GM12878 (cell line): ENCODE results near the gene ADAR. TPM values are rescaled to one million over a fixed set of nuclear protein-coding genes. Genes with fewer than 3 reads are reported as not detected.

Source experiments
- ATAC-seq: fragments of 200-7000 bp; cut with Tn5 transposase; 3 replicates; pipeline ENCODE4 v1.9.1; 2020; ENCODE audit warnings: mild to moderate bottlenecking, moderate library complexity
- BruUV-seq: library from RNA; stranded (reverse); fragments of 400-500 nt; replicated peaks from 2 replicates; lab custom pipeline; 2021; lab: Mats Ljungman, UMichigan
- CTCF ChIA-PET: fragments of 300-600 bp; sonication (Branson Sonifier 250); formaldehyde crosslinking; extraction: SDS; loops from one replicate; lab custom pipeline; 2021; ENCODE audit warnings: inconsistent platforms; lab: Yijun Ruan, JAX
- POLR2A ChIA-PET: fragments of 350-600 bp; formaldehyde crosslinking; extraction: SDS; loops from one replicate; lab custom pipeline; 2021; ENCODE audit warnings: inconsistent platforms; lab: Charles Lee
- RAD21 ChIA-PET: fragments of 300-600 bp; sonication (Branson Sonifier 250); formaldehyde crosslinking; loops from one replicate; lab custom pipeline; 2023; ENCODE audit warnings: antibody characterized with exemption; ENCODE audit not compliant: unreplicated experiment; lab: Charles Lee
- SMC1A ChIA-PET: fragments of 300-600 bp; sonication (Branson Sonifier 250); formaldehyde crosslinking; loops from one replicate; lab custom pipeline; 2023; ENCODE audit not compliant: unreplicated experiment, uncharacterized antibody; lab: Charles Lee
- DNase-seq: peaks from one replicate; pipeline ENCODE4 v3.0.0-alpha.2; 2011; ENCODE audit warnings: low read depth, low spot score
- FAIRE-seq: peaks from 3 replicates; lab custom pipeline; 2011; peaks lifted over from hg19 to GRCh38; lab: Jason Lieb, UNC
- H2AFZ ChIP-seq: 2 replicates; pipeline ENCODE4 v1.6.0; 2011; ENCODE audit warnings: low read depth, low read length, control low read depth; ENCODE audit not compliant: control insufficient read depth
- H3K27ac ChIP-seq: 2 replicates; pipeline ENCODE4 v1.5.1; 2011; ENCODE audit warnings: control low read depth; ENCODE audit not compliant: control insufficient read depth, insufficient read depth
- H3K27me3 ChIP-seq, 2 experiments: replicated peaks in 1 of 2; 2 replicates each; pipeline versions ENCODE4 v1.6.0 to v1.6.1; 2011; ENCODE audit warnings: low read length in 1 of 2; ENCODE audit not compliant: control insufficient read depth in 2 of 2, insufficient read depth in 2 of 2
- H3K36me3 ChIP-seq, 2 experiments: 2 replicates each; pipeline ENCODE4 v1.5.1; 2011; ENCODE audit warnings: low read length in 1 of 2; ENCODE audit not compliant: control insufficient read depth in 2 of 2, insufficient read depth in 2 of 2
- H3K4me1 ChIP-seq: 2 replicates; pipeline ENCODE4 v1.6.1; 2011; ENCODE audit warnings: mild to moderate bottlenecking, low read length, moderate library complexity, mixed read lengths; ENCODE audit not compliant: control insufficient read depth, insufficient read depth
- H3K4me2 ChIP-seq: 2 replicates; pipeline ENCODE4 v1.6.0; 2011; ENCODE audit warnings: control low read depth; ENCODE audit not compliant: control insufficient read depth, insufficient read depth
- H3K4me3 ChIP-seq: fragments of 200-600 bp; sonication (generic); 2 replicates; pipeline ENCODE4 v1.5.1; 2016
- H3K79me2 ChIP-seq: 2 replicates; pipeline ENCODE4 v1.6.0; 2011; ENCODE audit warnings: low read length; ENCODE audit not compliant: control insufficient read depth, insufficient read depth
- H3K9ac ChIP-seq: 2 replicates; pipeline ENCODE4 v1.8.0; 2011; ENCODE audit warnings: low read length, control low read depth, mixed read lengths; ENCODE audit not compliant: control insufficient read depth, insufficient read depth
- H3K9me3 ChIP-seq: replicated peaks from 3 replicates; pipeline ENCODE4 v1.5.1; 2011; ENCODE audit warnings: mild to moderate bottlenecking, low read length; ENCODE audit not compliant: control insufficient read depth, insufficient read depth
- H4K20me1 ChIP-seq: 2 replicates; pipeline ENCODE4 v1.6.0; 2011; ENCODE audit not compliant: control insufficient read depth, insufficient read depth
- CBX3 ChIP-seq: fragments of 200-600 bp; sonication (generic); IDR thresholded peaks from 2 replicates; pipeline ENCODE4 v1.6.1; 2016; ENCODE audit warnings: low read depth, borderline replicate concordance
- EED ChIP-seq: sonication (generic); IDR thresholded peaks from 2 replicates; pipeline ENCODE4 v1.6.1; 2016; ENCODE audit warnings: antibody characterized with exemption, low read depth
- FOXM1 ChIP-seq: IDR thresholded peaks from 2 replicates; pipeline ENCODE4 v1.6.1; 2012; ENCODE audit warnings: low read depth, mild to moderate bottlenecking, inconsistent platforms, low read length, moderate library complexity
- IKZF2 ChIP-seq, 2 experiments: fragments of 450-650 bp; IDR thresholded peaks; 2 replicates each; pipeline ENCODE4 v1.6.1; 2017; ENCODE audit warnings: mild to moderate bottlenecking in 2 of 2, moderate library complexity in 2 of 2
- LARP7 ChIP-seq: fragments of 450-650 bp; IDR thresholded peaks from 2 replicates; pipeline ENCODE4 v1.6.1; 2017; ENCODE audit warnings: mild to moderate bottlenecking
- MEF2A ChIP-seq: IDR thresholded peaks from 2 replicates; pipeline ENCODE4 v1.6.1; 2011; ENCODE audit warnings: low read depth, mild to moderate bottlenecking, low read length, moderate library complexity; ENCODE audit not compliant: insufficient read depth
- NFXL1 ChIP-seq: fragments of 450-650 bp; IDR thresholded peaks from 2 replicates; pipeline ENCODE4 v1.6.1; 2017; ENCODE audit warnings: antibody characterized with exemption, mild to moderate bottlenecking, borderline replicate concordance
- NR2C2 ChIP-seq: IDR thresholded peaks from 2 replicates; pipeline ENCODE4 v1.6.1; 2011; ENCODE audit warnings: borderline replicate concordance, low read depth; ENCODE audit not compliant: control insufficient read depth, insufficient read length
- POLR2AphosphoS5 ChIP-seq: IDR thresholded peaks from 2 replicates; pipeline ENCODE4 v1.6.1; 2011; ENCODE audit warnings: mild to moderate bottlenecking, low read length, inconsistent platforms
- RBBP5 ChIP-seq: fragments of 200-600 bp; sonication (generic); conservative IDR thresholded peaks from 2 replicates; pipeline ENCODE4 v1.6.1; 2016
- REST ChIP-seq: IDR thresholded peaks from 2 replicates; pipeline ENCODE4 v1.6.1; 2012; ENCODE audit warnings: mild to moderate bottlenecking, low read depth, low read length
- SP1 ChIP-seq: IDR thresholded peaks from one replicate; pipeline ENCODE4 v1.6.1; 2011; ENCODE audit warnings: low read depth, low read length
- TBL1XR1 ChIP-seq: IDR thresholded peaks from 2 replicates; pipeline ENCODE4 v1.6.1; 2012; ENCODE audit warnings: low read depth, low read length, improper control_type of control experiment
- WGBS: methylation state at CpG from one replicate; pipeline ENCODE4 v1.1.6; 2016; ENCODE audit warnings: low lambda C conversion rate; ENCODE audit not compliant: insufficient replicate concordance, insufficient coverage; ENCODE audit errors: missing lambda C conversion rate; 5-methylcytosine and 5-hydroxymethylcytosine counted together
- in situ Hi-C: fragments of 300-500 bp; cut with MboI; formaldehyde crosslinking; loops from 9 replicates; pipeline ENCODE4 v1.14.3; 2018; ENCODE audit warnings: mixed read lengths
- intact Hi-C: fragments of 100-400 bp; cut with micrococcal nuclease; formaldehyde crosslinking; loops from one replicate; pipeline ENCODE4 v1.14.2; 2022; ENCODE audit not compliant: unreplicated experiment
- polyA plus RNA-seq, 11 experiments: library from polyadenylated mRNA; depleted of rRNA in 4 of 11; unstranded in 6 of 11; stranded (reverse) in 5 of 11; fragments of >200 nt; fragmentation: Nextera tagmentation in 4 of 11; fragmentation: Illumina TruSeq in 1 of 11; extraction: Ambion mirVana in 4 of 11; extraction: Trizol in 1 of 11; gene quantifications; 1 replicate in 1 of 11; 2 replicates in 10 of 11; pipeline versions ENCODE4 v1.2.1 to v1.2.3, GENCODE V29; 2011 to 2016; ENCODE audit warnings: inconsistent platforms in 2 of 11, missing spikeins in 2 of 11, low read depth in 1 of 11
- total RNA-seq, 4 experiments: library from RNA; depleted of rRNA in 3 of 4; stranded (reverse); fragments of >200 nt in 3 of 4; fragmentation: Illumina TruSeq in 1 of 4; extraction: Trizol in 1 of 4; gene quantifications; 2 replicates each; pipeline versions ENCODE4 v1.2.1 to v1.2.3, GENCODE V29; 2013 to 2021

ADAR gene
- total and polyA plus RNA-seq, 10 of the 15 experiments (the other 5 are each of a cell fraction or from before 2014, with no cell fraction given): 55.5 to 413 (median 176) TPM

GRCh38 chr1:154549202-154549770 is 58.7 kb downstream of the ADAR start:
- TF ChIP-seq RBBP5 (no peak), POLR2AphosphoS5 (peak; percentile 56)
- WGBS: 93% methylated on average over 3 of the region's 3 CpGs
- FAIRE-seq: peak; percentile 47
- in situ Hi-C loops (no loop called here), intact Hi-C loops (loop anchor here (5.0 kb wide), 1 partner anchor 212 kb away; no protein-coding TSS in a partner anchor)
- H3K79me2 ChIP-seq: no peaks in the 10 kb centered on the region; the same call in 1 of the 2 replicates
- no peak for DNase-seq
- BruUV-seq: no TSS peak
- peaks cover 6% of the 10 kb centered on the region; the same call in 1 of the 2 replicates for H4K20me1 ChIP-seq
- POLR2A ChIA-PET: interaction anchor here (0.6 kb wide), 1 partner anchor 783 kb away, joined by 5 read pairs; no protein-coding TSS in a partner anchor
- SMC1A ChIA-PET: interaction anchor here (0.9 to 6.9 kb wide), 3 partner anchors 8 to 214 kb away, joined by 3 to 151 read pairs (median 4); no protein-coding TSS in a partner anchor
- CTCF ChIA-PET: interaction anchor here (1.2 to 6.1 kb wide), 4 partner anchors 10 to 107 kb away, joined by 3 to 302 read pairs (median 6); no protein-coding TSS in a partner anchor
- no peak for ATAC-seq
- 0 out of 2 replicates have a peak overlapping the region, but pooled peaks have one; percentile 8 for H3K4me3 ChIP-seq
- no peak overlapping the region for H3K27ac ChIP-seq
- RAD21 ChIA-PET: interaction anchor here (0.6 to 7.0 kb wide), 2 partner anchors 66 to 130 kb away, joined by 3 to 189 read pairs; no protein-coding TSS in a partner anchor
- H3K4me1 ChIP-seq: peaks cover 16% of the 10 kb centered on the region
- no peak overlapping the region for H3K9ac ChIP-seq
- peaks cover 32 to 43% of the 10 kb centered on the region in 2 experiments for H3K36me3 ChIP-seq
- no peaks in the 10 kb centered on the region for H3K9me3 ChIP-seq
- no peak overlapping the region for H2AFZ ChIP-seq
- H3K27me3 ChIP-seq: no peaks in the 10 kb centered on the region
- H3K4me2 ChIP-seq: peak overlapping the region; percentile 26

- peaks cover 26 to 31% of the 10 kb centered on the region in 2 experiments for H3K36me3 ChIP-seq
- peak; percentile 40; the same call in 2 of the 3 replicates for ATAC-seq
- RAD21 ChIA-PET: interaction anchor here (7.0 kb wide), 1 partner anchor 65 kb away, joined by 189 read pairs; no protein-coding TSS in a partner anchor
- no peak overlapping the region for H3K4me3 ChIP-seq
- peaks cover 16% of the 10 kb centered on the region for H3K4me1 ChIP-seq
- in situ Hi-C loops (no loop called here), intact Hi-C loops (loop anchor here (5.0 kb wide), 1 partner anchor 211 kb away; no protein-coding TSS in a partner anchor)
- no peaks in the 10 kb centered on the region for H3K27me3 ChIP-seq
- no TSS peak for BruUV-seq
- no peak overlapping the region for H3K4me2 ChIP-seq
- no peak overlapping the region for H3K27ac ChIP-seq
- CTCF ChIA-PET: interaction anchor here (0.9 to 6.1 kb wide), 4 partner anchors 12 to 65 kb away, joined by 3 to 302 read pairs (median 4); no protein-coding TSS in a partner anchor
- SMC1A ChIA-PET: interaction anchor here (1.0 to 6.9 kb wide), 3 partner anchors 9 to 140 kb away, joined by 3 to 151 read pairs (median 4); no protein-coding TSS in a partner anchor
- WGBS: 8% methylated on average over 1 of the region's 1 CpG
- POLR2A ChIA-PET: no interaction called here
- no peak overlapping the region for H2AFZ ChIP-seq
- H4K20me1 ChIP-seq: peaks cover 6% of the 10 kb centered on the region; the same call in 1 of the 2 replicates
- no peak for FAIRE-seq
- no peak for DNase-seq
- no peaks in the 10 kb centered on the region for H3K9me3 ChIP-seq
- no peaks in the 10 kb centered on the region; the same call in 1 of the 2 replicates for H3K79me2 ChIP-seq
- no peak overlapping the region for H3K9ac ChIP-seq
- TF ChIP-seq FOXM1 (no peak), MEF2A (no peak), IKZF2 (IDR thresholded peaks at IDR 0.05) (no peak), REST (no peak), TBL1XR1 (no peak), CBX3 (no peak), LARP7 (no peak), NR2C2 (no peak), EED (no peak), NFXL1 (no peak), SP1 (no peak)
Measured at GRCh38 chr1:154548028-154548427, 60.0 kb downstream of the ADAR start.
